ENCODE data around the gene CELF4. TPM values are rescaled to one million over a fixed set of nuclear protein-coding genes. Genes with fewer than 3 reads are reported as not detected.

CELF4 gene
- total RNA-seq, 1 donor from 2014 or later = 2.3 TPM

- peaks cover 5% of the 10 kb centered on the region for H3K4me1 Mint-ChIP-seq
- peaks cover 64% of the 10 kb centered on the region for H3K27me3 Mint-ChIP-seq (ENCODE audit: low read depth)
- no peaks in the 10 kb centered on the region for H3K36me3 Mint-ChIP-seq
- H3K4me3 Mint-ChIP-seq = no peak overlapping the region
- H3K27ac Mint-ChIP-seq = no peak overlapping the region
- DNase-seq (ENCODE audit: low spot score in 2 of 2, unreplicated experiment in 2 of 2) = no peak
- no peak for TF ChIP-seq CTCF (IDR thresholded peaks at IDR 0.05; ENCODE audit: unreplicated experiment)
- no peaks in the 10 kb centered on the region for H3K9me3 Mint-ChIP-seq
Observed at GRCh38 chr18:37547196-37547827, 18.3 kb downstream of the CELF4 start.

GRCh38 chr18:37546651-37547050 lies 18.9 kb downstream of the CELF4 start:
- Mint-ChIP-seq H3K27me3 (ENCODE audit: low read depth) (peaks cover 64% of the 10 kb centered on the region), H3K4me3 (no peak overlapping the region), H3K27ac (no peak overlapping the region), H3K4me1 (peaks cover 5% of the 10 kb centered on the region), H3K9me3 (no peaks in the 10 kb centered on the region), H3K36me3 (no peaks in the 10 kb centered on the region)
- no peak for DNase-seq (ENCODE audit: low spot score in 2 of 2, unreplicated experiment in 2 of 2)
- no peak for TF ChIP-seq CTCF (IDR thresholded peaks at IDR 0.05; ENCODE audit: unreplicated experiment)

DNA sequence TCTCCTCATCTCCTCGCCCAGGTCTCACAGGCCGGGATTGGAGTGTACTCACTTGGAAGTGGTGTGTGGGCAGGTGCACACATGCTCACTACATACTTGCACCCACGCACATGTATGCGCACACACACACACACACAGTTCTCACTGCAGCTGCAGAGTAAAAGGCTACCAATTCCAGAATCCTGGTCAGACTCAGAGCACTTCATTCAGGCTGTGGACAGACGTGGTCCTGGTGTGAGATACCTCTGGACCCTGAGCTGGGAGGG lies 19.4 kb downstream of the CELF4 start:
- no peak overlapping the region for H3K27ac Mint-ChIP-seq
- no peak for DNase-seq (ENCODE audit: low spot score in 2 of 2, unreplicated experiment in 2 of 2)
- H3K4me1 Mint-ChIP-seq = peaks cover 5% of the 10 kb centered on the region
- H3K4me3 Mint-ChIP-seq = no peak overlapping the region
- peaks cover 64% of the 10 kb centered on the region for H3K27me3 Mint-ChIP-seq (ENCODE audit: low read depth)
- no peak for TF ChIP-seq CTCF (IDR thresholded peaks at IDR 0.05; ENCODE audit: unreplicated experiment)
- H3K36me3 Mint-ChIP-seq = no peaks in the 10 kb centered on the region
- H3K9me3 Mint-ChIP-seq = no peaks in the 10 kb centered on the region

- Mint-ChIP-seq H3K36me3 (no peaks in the 10 kb centered on the region), H3K27me3 (ENCODE audit: low read depth) (peaks cover 64% of the 10 kb centered on the region), H3K27ac (no peak overlapping the region), H3K4me1 (peaks cover 5% of the 10 kb centered on the region), H3K4me3 (no peak overlapping the region), H3K9me3 (no peaks in the 10 kb centered on the region)
- TF ChIP-seq CTCF (IDR thresholded peaks at IDR 0.05; ENCODE audit: unreplicated experiment) = no peak
- no peak for DNase-seq (ENCODE audit: low spot score in 2 of 2, unreplicated experiment in 2 of 2)
Observed at GRCh38 chr18:37545461-37546271, 19.9 kb downstream of the CELF4 start.

DNA sequence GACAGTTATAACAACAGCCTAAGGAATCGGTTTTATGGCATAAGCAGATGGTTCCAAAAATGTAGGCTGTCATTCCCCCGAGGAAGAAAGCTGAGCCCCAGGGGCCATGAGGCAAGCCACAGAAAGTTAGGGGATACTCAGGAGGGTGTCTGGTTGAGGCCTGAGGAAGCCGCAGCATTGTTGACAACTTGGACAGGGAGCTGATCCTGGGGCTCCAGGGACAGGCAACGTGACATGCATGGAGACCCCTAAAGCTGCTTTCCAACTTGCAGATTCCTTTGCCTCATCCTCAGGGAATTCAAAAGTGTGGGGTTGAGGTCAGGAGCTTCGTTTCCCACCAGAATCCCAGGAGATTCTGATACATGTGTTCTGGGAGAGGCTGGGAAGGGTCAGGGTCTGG lies 20.9 kb downstream of the CELF4 start:
- no peak for DNase-seq (ENCODE audit: low spot score in 2 of 2, unreplicated experiment in 2 of 2)
- H3K4me1 Mint-ChIP-seq = peaks cover 5% of the 10 kb centered on the region
- no peaks in the 10 kb centered on the region for H3K36me3 Mint-ChIP-seq
- H3K27ac Mint-ChIP-seq = no peak overlapping the region
- TF ChIP-seq CTCF (IDR thresholded peaks at IDR 0.05; ENCODE audit: unreplicated experiment) = no peak
- H3K27me3 Mint-ChIP-seq (ENCODE audit: low read depth) = peaks cover 66% of the 10 kb centered on the region
- H3K4me3 Mint-ChIP-seq = no peak overlapping the region
- no peaks in the 10 kb centered on the region for H3K9me3 Mint-ChIP-seq

Measured in mesothelial cell of epicardium (in vitro differentiated cells).